GM19463 (cell line): ENCODE measurements around the gene CDR2.
"Not testable (repeated sequence)": the region's sequence is repeated elsewhere in the genome, so short reads cannot be mapped to it uniquely, and the experiment has no call there.

Experiments
- ATAC-seq: cut with Tn5 transposase; IDR thresholded peaks from one replicate; pipeline ENCODE4 v1.9.1; 2021; ENCODE audit warnings: mild to moderate bottlenecking, moderate library complexity; ENCODE audit not compliant: unreplicated experiment

The CDR2 gene

GRCh38 chr16:22353191-22353919, 21.1 kb downstream of the CDR2 start:
- ATAC-seq, result no peak

- no peak for ATAC-seq
These were observed 21.7 kb downstream of the CDR2 start for GRCh38 chr16:22352723-22353122.

- no peak for ATAC-seq
These were observed 22.3 kb downstream of the CDR2 start for GRCh38 chr16:22352140-22352539.

GRCh38 chr16:22351017-22351416, 23.4 kb downstream of the CDR2 start:
- ATAC-seq, result not testable (repeated sequence)

GRCh38 chr16:22348291-22348690, 26.1 kb downstream of the CDR2 start:
- ATAC-seq, result no peak

GRCh38 chr16:22347100-22347820, 27.2 kb downstream of the CDR2 start:
- ATAC-seq, result no peak

- no peak for ATAC-seq
These were observed 27.9 kb downstream of the CDR2 start for GRCh38 chr16:22346483-22346882.

GRCh38 chr16:22342082-22342481, 32.3 kb downstream of the CDR2 start:
- no peak for ATAC-seq

- no peak for ATAC-seq
These were observed 33.5 kb downstream of the CDR2 start for GRCh38 chr16:22340945-22341344.

GRCh38 chr16:22337849-22338635, 36.4 kb downstream of the CDR2 start:
- ATAC-seq, result no peak

GRCh38 chr16:22337045-22337444, 37.4 kb downstream of the CDR2 start:
- ATAC-seq, result no peak

GRCh38 chr16:22336581-22336980, 37.8 kb downstream of the CDR2 start:
- no peak for ATAC-seq

- ATAC-seq, result no peak
These were observed 38.7 kb downstream of the CDR2 start for GRCh38 chr16:22335668-22336246.

GRCh38 chr16:22333457-22333994, 40.9 kb downstream of the CDR2 start:
- ATAC-seq, result no peak

GRCh38 chr16:22330326-22330725, 44.1 kb downstream of the CDR2 start:
- no peak for ATAC-seq

GRCh38 chr16:22329199-22329695, 45.2 kb downstream of the CDR2 start:
- ATAC-seq, result no peak

- ATAC-seq, result no peak
These were observed 46.2 kb downstream of the CDR2 start for GRCh38 chr16:22328081-22328725.

GRCh38 chr16:22327446-22327775, 47.0 kb downstream of the CDR2 start:
- no peak for ATAC-seq

- ATAC-seq, result no peak
These were observed 47.5 kb downstream of the CDR2 start for GRCh38 chr16:22326771-22327445.

GRCh38 chr16:22326369-22326652, 48.1 kb downstream of the CDR2 start:
- ATAC-seq, result no peak
